GM23248 (cell line): ENCODE measurements around the gene UMODL1. TPM values are rescaled to one million over a fixed set of nuclear protein-coding genes. Genes with fewer than 3 reads are reported as not detected.

Experiments
- DNase-seq: peaks from one replicate; pipeline ENCODE4 v3.0.0-alpha.2; 2015
- H2AFZ ChIP-seq: fragments of 200-600 bp; sonication (generic); 2 replicates; pipeline ENCODE4 v1.6.1; 2016; ENCODE audit warnings: antibody characterized with exemption
- H3F3A ChIP-seq: fragments of 200-600 bp; sonication (generic); 2 replicates; pipeline ENCODE4 v1.6.1; 2016; ENCODE audit warnings: mild to moderate bottlenecking, antibody characterized with exemption, mixed run types; ENCODE audit not compliant: insufficient read depth
- H3K27ac ChIP-seq: fragments of 200-600 bp; sonication (generic); 2 replicates; pipeline ENCODE4 v1.5.1; 2016; ENCODE audit warnings: mild to moderate bottlenecking
- H3K27me3 ChIP-seq: fragments of 200-600 bp; sonication (generic); replicated peaks from 2 replicates; pipeline ENCODE4 v1.6.1; 2016; ENCODE audit warnings: mild to moderate bottlenecking; ENCODE audit not compliant: insufficient read depth
- H3K36me3 ChIP-seq: fragments of 200-600 bp; sonication (generic); 2 replicates; pipeline ENCODE4 v1.6.1; 2016; ENCODE audit warnings: low read depth, mild to moderate bottlenecking
- H3K4me1 ChIP-seq: fragments of 200-600 bp; sonication (generic); 2 replicates; pipeline ENCODE4 v1.6.1; 2016; ENCODE audit warnings: mild to moderate bottlenecking; ENCODE audit not compliant: insufficient read depth
- H3K4me2 ChIP-seq: fragments of 200-600 bp; sonication (generic); one replicate; pipeline ENCODE4 v1.6.1; 2016; ENCODE audit warnings: mild to moderate bottlenecking; ENCODE audit not compliant: unreplicated experiment
- H3K4me3 ChIP-seq: fragments of 200-600 bp; sonication (generic); 2 replicates; pipeline ENCODE4 v1.5.1; 2016; ENCODE audit warnings: mild to moderate bottlenecking
- H3K79me2 ChIP-seq: fragments of 200-600 bp; sonication (generic); 2 replicates; pipeline ENCODE4 v1.6.1; 2016; ENCODE audit warnings: mild to moderate bottlenecking; ENCODE audit not compliant: insufficient read depth
- H3K9ac ChIP-seq: fragments of 200-600 bp; sonication (generic); 2 replicates; pipeline ENCODE4 v1.6.1; 2016; ENCODE audit warnings: mild to moderate bottlenecking
- H3K9me2 ChIP-seq: fragments of 200-600 bp; sonication (generic); 2 replicates; pipeline ENCODE4 v1.6.1; 2016; ENCODE audit warnings: mixed run types, mild to moderate bottlenecking, moderate library complexity; ENCODE audit not compliant: insufficient read depth
- H3K9me3 ChIP-seq: fragments of 200-600 bp; sonication (generic); one replicate; pipeline ENCODE4 v1.6.1; 2017; ENCODE audit warnings: low read depth
- H4K20me1 ChIP-seq: fragments of 200-600 bp; sonication (generic); 2 replicates; pipeline ENCODE4 v1.6.0; 2016; ENCODE audit not compliant: insufficient read depth
- EZH2 ChIP-seq: fragments of 200-600 bp; sonication (generic); IDR thresholded peaks from 2 replicates; pipeline ENCODE4 v1.6.1; 2018; ENCODE audit warnings: antibody characterized with exemption, mild to moderate bottlenecking; ENCODE audit not compliant: insufficient read depth, poor library complexity, severe bottlenecking
- EZH2phosphoT487 ChIP-seq: fragments of 200-600 bp; sonication (generic); IDR thresholded peaks from 2 replicates; pipeline ENCODE4 v1.6.1; 2018; ENCODE audit warnings: antibody characterized with exemption, moderate library complexity, mild to moderate bottlenecking, low read depth; ENCODE audit not compliant: insufficient read depth
- WGBS, 2 experiments: methylation state at CpG; one replicate each; pipeline ENCODE4 v1.1.6; 2015 to 2017; ENCODE audit warnings: low lambda C conversion rate in 2 of 2, low coverage in 1 of 2; ENCODE audit errors: missing lambda C conversion rate in 2 of 2; 5-methylcytosine and 5-hydroxymethylcytosine counted together
- in situ Hi-C: fragments of 300-500 bp; cut with MboI; formaldehyde crosslinking; loops from 2 replicates; pipeline ENCODE4 v1.15.0; 2020
- polyA plus RNA-seq: library from polyadenylated mRNA; unstranded; fragments of >200 nt; fragmentation: Nextera tagmentation; extraction: Ambion mirVana; gene quantifications from 2 replicates; pipeline ENCODE4 v1.2.1, GENCODE V29; 2016
- total RNA-seq: library from RNA; depleted of rRNA; stranded (reverse); fragments of >200 nt; shearing (Covaris generic); gene quantifications from 2 replicates; pipeline ENCODE4 v1.2.3, GENCODE V29; 2014

Gene UMODL1
- total and polyA plus RNA-seq, 2 experiments from 2014 or later: not detected

- Histone ChIP-seq H3K79me2 (no peaks in the 10 kb centered on the region), H3F3A (no peaks in the 10 kb centered on the region), H2AFZ (peak overlapping the region; percentile 69), H3K4me3 (no peak overlapping the region), H3K9me3 (no peaks in the 10 kb centered on the region), H3K9ac (no peak overlapping the region), H3K4me2 (no peak overlapping the region), H3K27ac (no peak overlapping the region), H3K9me2 (no peaks in the 10 kb centered on the region), H3K4me1 (0 out of 2 replicates have a peak, but pooled peaks cover 8% of the 10 kb centered on the region), H3K36me3 (no peaks in the 10 kb centered on the region), H4K20me1 (no peaks in the 10 kb centered on the region), H3K27me3 (no peaks in the 10 kb centered on the region)
- TF ChIP-seq EZH2 (no peak), EZH2phosphoT487 (no peak)
- 80 to 84% methylated on average over 4 of the region's 4 CpGs for WGBS, 2 experiments
- in situ Hi-C loops: no loop called here
- DNase-seq: no peak
Measured at GRCh38 chr21:42188663-42189062, 117.5 kb downstream of the UMODL1 start.

DNA sequence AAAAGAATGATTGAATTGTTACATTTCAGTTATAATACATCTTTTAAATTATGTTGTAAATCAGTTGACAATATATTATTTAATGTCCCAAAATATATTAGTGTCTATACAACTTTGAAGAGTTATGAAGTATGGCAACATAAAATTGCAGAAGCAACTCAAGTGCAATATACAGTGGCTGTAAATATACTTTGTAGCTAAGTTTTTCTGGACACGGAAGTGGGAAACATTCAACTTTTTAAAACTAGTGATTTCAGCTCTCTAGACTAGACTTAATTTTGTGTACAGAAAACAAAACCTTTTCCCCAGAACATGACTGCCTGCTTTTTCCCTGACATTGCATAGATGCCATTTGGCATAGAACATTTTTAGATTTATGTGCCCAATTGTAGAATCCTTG lies 118.3 kb downstream of the UMODL1 start:
- H3K9me3 ChIP-seq: no peaks in the 10 kb centered on the region
- H3K27ac ChIP-seq: no peak overlapping the region
- H3K79me2 ChIP-seq: no peaks in the 10 kb centered on the region
- no peaks in the 10 kb centered on the region for H3K27me3 ChIP-seq
- H2AFZ ChIP-seq: no peak overlapping the region
- 0 out of 2 replicates have a peak, but pooled peaks cover 8% of the 10 kb centered on the region for H3K4me1 ChIP-seq
- no peak overlapping the region for H3K4me2 ChIP-seq
- no peak for DNase-seq
- no peak overlapping the region for H3K9ac ChIP-seq
- H3K36me3 ChIP-seq: no peaks in the 10 kb centered on the region
- no peak overlapping the region for H3K4me3 ChIP-seq
- WGBS, 2 experiments: 84 to 97% methylated on average over 1 of the region's 1 CpG
- H3K9me2 ChIP-seq: no peaks in the 10 kb centered on the region
- no peaks in the 10 kb centered on the region for H4K20me1 ChIP-seq
- no peak for TF ChIP-seq EZH2
- no peak for TF ChIP-seq EZH2phosphoT487
- in situ Hi-C loops: no loop called here
- no peaks in the 10 kb centered on the region for H3F3A ChIP-seq

- H3K9ac ChIP-seq: no peak overlapping the region
- H3F3A ChIP-seq: no peaks in the 10 kb centered on the region
- H3K4me2 ChIP-seq: no peak overlapping the region
- H4K20me1 ChIP-seq: no peaks in the 10 kb centered on the region
- H3K36me3 ChIP-seq: no peaks in the 10 kb centered on the region
- no peak for DNase-seq
- no peak overlapping the region for H3K27ac ChIP-seq
- H3K4me1 ChIP-seq: 0 out of 2 replicates have a peak, but pooled peaks cover 8% of the 10 kb centered on the region
- H3K9me2 ChIP-seq: no peaks in the 10 kb centered on the region
- H2AFZ ChIP-seq: no peak overlapping the region
- in situ Hi-C loops: no loop called here
- no peaks in the 10 kb centered on the region for H3K79me2 ChIP-seq
- no peak overlapping the region for H3K4me3 ChIP-seq
- 67% methylated on average over 11 of the region's 11 CpGs for WGBS, 2 experiments
- TF ChIP-seq EZH2 (no peak), EZH2phosphoT487 (no peak)
- H3K9me3 ChIP-seq: no peaks in the 10 kb centered on the region
- H3K27me3 ChIP-seq: no peaks in the 10 kb centered on the region
Measured at GRCh38 chr21:42189860-42190485, 118.9 kb downstream of the UMODL1 start.

DNA sequence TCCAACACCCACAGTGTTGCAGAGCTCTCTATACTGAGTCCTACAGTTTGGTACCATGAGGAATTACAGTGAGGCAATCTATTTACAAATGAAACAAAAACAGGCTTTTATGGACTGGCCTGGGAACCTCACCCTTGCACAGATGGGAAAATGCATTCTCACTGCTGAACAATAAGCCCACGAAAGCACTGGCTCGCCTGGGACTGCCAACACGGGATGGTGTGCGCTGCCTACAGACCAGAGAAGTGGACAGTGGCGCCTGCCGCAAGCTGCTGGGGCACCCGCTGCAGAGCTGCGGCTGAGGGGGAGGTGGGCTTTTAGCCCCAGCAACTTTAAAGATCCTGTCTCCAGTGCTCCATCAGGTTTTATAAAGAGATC lies 119.4 kb downstream of the UMODL1 start:
- Histone ChIP-seq H3K4me1 (0 out of 2 replicates have a peak, but pooled peaks cover 8% of the 10 kb centered on the region), H3K9me2 (no peaks in the 10 kb centered on the region), H2AFZ (no peak overlapping the region), H3K79me2 (no peaks in the 10 kb centered on the region), H3K9ac (no peak overlapping the region), H3F3A (no peaks in the 10 kb centered on the region), H4K20me1 (no peaks in the 10 kb centered on the region), H3K27me3 (no peaks in the 10 kb centered on the region), H3K36me3 (no peaks in the 10 kb centered on the region), H3K9me3 (no peaks in the 10 kb centered on the region), H3K4me2 (no peak overlapping the region), H3K4me3 (no peak overlapping the region), H3K27ac (no peak overlapping the region)
- 82 to 84% methylated on average over 8 of the region's 8 CpGs for WGBS, 2 experiments
- DNase-seq: no peak
- in situ Hi-C loops: no loop called here
- TF ChIP-seq EZH2 (no peak), EZH2phosphoT487 (no peak)

GRCh38 chr21:42191064-42191463 lies 119.9 kb downstream of the UMODL1 start:
- no peaks in the 10 kb centered on the region for H4K20me1 ChIP-seq
- H3K9me3 ChIP-seq: no peaks in the 10 kb centered on the region
- H3K9me2 ChIP-seq: no peaks in the 10 kb centered on the region
- DNase-seq: no peak
- no peak overlapping the region for H2AFZ ChIP-seq
- H3K36me3 ChIP-seq: no peaks in the 10 kb centered on the region
- H3K4me2 ChIP-seq: no peak overlapping the region
- no peak overlapping the region for H3K4me3 ChIP-seq
- H3K27me3 ChIP-seq: no peaks in the 10 kb centered on the region
- no peaks in the 10 kb centered on the region for H3K79me2 ChIP-seq
- TF ChIP-seq EZH2: no peak
- TF ChIP-seq EZH2phosphoT487: no peak
- H3F3A ChIP-seq: no peaks in the 10 kb centered on the region
- in situ Hi-C loops: no loop called here
- 61 to 68% methylated on average over 5 of the region's 5 CpGs for WGBS, 2 experiments
- 0 out of 2 replicates have a peak, but pooled peaks cover 8% of the 10 kb centered on the region for H3K4me1 ChIP-seq
- no peak overlapping the region for H3K27ac ChIP-seq
- no peak overlapping the region for H3K9ac ChIP-seq
